ENCODE measurements around the gene CHAT.

DNA sequence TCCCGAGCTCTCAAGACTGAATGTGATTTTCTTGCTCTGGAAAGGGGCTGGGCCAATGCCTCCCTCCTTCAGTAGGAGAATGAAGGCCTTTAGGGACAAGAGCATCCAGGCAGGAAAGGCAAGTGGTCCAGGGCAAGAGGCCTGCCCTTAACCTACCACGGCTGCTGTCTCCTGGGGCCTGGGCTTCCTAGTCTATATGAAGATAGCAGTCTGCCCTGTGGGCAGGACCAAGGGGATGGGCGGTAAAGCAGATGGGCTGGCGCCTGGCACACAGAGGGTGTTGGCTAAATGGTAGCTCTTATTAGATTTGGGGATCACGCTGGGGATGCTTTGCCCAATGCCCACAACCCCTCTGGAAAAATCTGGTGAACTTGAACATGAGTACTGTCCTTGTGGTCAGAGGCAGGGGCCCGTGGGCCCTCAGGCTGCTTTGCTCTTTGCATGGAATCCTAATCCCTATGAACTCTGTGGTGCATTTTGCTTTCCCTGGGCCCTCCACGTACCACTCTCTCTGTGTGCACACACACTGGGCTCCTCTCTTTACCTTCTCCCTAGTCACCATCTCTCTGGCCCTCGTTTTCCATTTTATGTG lies 20.3 kb downstream of the CHAT start:
- TF ChIP-seq, protein P1, sequence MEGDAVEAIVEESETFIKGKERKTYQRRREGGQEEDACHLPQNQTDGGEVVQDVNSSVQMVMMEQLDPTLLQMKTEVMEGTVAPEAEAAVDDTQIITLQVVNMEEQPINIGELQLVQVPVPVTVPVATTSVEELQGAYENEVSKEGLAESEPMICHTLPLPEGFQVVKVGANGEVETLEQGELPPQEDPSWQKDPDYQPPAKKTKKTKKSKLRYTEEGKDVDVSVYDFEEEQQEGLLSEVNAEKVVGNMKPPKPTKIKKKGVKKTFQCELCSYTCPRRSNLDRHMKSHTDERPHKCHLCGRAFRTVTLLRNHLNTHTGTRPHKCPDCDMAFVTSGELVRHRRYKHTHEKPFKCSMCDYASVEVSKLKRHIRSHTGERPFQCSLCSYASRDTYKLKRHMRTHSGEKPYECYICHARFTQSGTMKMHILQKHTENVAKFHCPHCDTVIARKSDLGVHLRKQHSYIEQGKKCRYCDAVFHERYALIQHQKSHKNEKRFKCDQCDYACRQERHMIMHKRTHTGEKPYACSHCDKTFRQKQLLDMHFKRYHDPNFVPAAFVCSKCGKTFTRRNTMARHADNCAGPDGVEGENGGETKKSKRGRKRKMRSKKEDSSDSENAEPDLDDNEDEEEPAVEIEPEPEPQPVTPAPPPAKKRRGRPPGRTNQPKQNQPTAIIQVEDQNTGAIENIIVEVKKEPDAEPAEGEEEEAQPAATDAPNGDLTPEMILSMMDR (IDR thresholded peaks at IDR 0.05): no peak
- TF ChIP-seq POLR2A (IDR thresholded peaks at IDR 0.05): no peak

Data from body of pancreas (tissue), 4 donors.